ENCODE results near the gene CYP39A1.

CYP39A1 gene

DNA sequence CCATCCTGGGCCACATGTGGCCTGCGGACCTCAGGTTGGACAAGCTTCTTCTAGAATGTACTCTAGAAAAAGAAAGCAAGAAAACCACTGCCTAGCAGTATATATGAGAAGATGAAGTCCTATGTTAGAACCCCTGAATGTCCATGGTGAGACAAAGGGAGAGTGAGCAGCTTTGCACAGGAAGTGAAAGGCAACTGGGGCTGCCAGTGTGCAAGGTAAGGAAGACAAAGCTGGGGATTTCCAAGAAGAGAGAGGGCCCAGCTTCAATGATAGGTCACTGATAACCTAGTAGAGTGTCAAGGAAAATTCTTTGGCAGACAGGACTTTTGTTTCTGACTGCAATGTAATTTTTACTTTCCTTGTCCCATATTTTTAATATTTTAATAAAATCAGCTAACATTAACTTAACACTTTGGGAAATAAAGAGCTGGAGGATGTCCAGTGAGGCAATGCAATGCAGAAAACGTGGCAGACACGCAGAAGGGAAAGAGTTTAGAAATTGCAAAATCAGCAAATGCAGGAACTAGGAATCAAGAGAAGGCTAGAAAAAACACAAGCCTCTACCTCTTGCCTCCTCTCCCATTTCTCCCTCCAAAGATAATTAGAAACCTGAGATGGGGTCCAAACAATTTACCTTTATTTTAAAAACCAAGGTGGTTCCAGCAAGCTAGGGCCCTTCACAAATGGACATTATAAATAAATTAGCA, 47.4 kb downstream of the CYP39A1 start:
- DNase-seq (ENCODE audit: low read depth, low spot score): no peak
- in situ Hi-C loops (cut with HindIII; ENCODE audit: low sequenced_read_pairs): no loop called here
- TF ChIP-seq, protein P1, sequence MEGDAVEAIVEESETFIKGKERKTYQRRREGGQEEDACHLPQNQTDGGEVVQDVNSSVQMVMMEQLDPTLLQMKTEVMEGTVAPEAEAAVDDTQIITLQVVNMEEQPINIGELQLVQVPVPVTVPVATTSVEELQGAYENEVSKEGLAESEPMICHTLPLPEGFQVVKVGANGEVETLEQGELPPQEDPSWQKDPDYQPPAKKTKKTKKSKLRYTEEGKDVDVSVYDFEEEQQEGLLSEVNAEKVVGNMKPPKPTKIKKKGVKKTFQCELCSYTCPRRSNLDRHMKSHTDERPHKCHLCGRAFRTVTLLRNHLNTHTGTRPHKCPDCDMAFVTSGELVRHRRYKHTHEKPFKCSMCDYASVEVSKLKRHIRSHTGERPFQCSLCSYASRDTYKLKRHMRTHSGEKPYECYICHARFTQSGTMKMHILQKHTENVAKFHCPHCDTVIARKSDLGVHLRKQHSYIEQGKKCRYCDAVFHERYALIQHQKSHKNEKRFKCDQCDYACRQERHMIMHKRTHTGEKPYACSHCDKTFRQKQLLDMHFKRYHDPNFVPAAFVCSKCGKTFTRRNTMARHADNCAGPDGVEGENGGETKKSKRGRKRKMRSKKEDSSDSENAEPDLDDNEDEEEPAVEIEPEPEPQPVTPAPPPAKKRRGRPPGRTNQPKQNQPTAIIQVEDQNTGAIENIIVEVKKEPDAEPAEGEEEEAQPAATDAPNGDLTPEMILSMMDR (IDR thresholded peaks at IDR 0.05; ENCODE audit: low read depth, low read length): no peak
- H3K4me3 ChIP-seq (ENCODE audit: low read depth, low read length): no peak overlapping the region

DNA sequence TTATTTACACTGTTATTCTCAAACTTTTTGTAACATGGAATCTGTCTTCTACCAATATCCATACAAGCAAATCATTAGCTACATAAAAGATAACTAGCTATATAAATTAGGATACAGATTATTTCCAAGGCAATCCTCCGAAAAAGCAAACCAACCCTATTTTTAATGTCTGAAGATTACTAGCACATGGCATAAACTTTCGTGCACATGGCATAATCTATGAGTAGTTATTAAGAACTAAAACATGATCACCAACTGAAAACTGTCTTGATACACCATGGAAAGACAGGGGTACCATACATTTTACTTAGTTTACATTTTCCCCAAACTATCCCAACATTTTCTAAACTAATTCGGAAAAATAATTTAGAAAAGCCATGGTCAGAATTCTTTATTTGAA, 54.4 kb downstream of the CYP39A1 start:
- in situ Hi-C loops (cut with HindIII; ENCODE audit: low sequenced_read_pairs): no loop called here
- TF ChIP-seq, protein P1 (IDR thresholded peaks at IDR 0.05; ENCODE audit: low read depth, low read length): no peak
- H3K4me3 ChIP-seq (ENCODE audit: low read depth, low read length): no peak overlapping the region
- no peak for DNase-seq (ENCODE audit: low read depth, low spot score)

DNA sequence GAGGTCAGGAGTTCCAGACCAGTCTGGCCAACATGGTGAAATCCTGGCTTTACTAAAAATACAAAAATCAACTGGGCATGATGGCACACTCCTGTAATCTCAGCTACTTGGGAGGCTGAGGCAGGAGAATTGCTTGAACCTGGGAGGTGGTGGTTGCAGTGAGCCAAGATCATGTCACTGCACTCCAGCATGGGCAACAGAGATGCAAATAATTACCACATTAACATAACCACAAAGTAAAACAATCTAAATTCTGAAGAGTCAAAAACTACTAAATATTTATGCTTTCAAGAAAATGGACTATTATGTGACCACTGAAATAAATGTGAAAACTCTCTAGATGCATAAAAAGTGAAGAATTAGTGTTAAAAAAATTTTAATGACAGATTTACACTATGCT, 59.9 kb downstream of the CYP39A1 start:
- TF ChIP-seq, protein P1 (IDR thresholded peaks at IDR 0.05; ENCODE audit: low read depth, low read length): no peak
- in situ Hi-C loops (cut with HindIII; ENCODE audit: low sequenced_read_pairs): no loop called here
- DNase-seq (ENCODE audit: low read depth, low spot score): no peak
- H3K4me3 ChIP-seq (ENCODE audit: low read depth, low read length): no peak overlapping the region

DNA sequence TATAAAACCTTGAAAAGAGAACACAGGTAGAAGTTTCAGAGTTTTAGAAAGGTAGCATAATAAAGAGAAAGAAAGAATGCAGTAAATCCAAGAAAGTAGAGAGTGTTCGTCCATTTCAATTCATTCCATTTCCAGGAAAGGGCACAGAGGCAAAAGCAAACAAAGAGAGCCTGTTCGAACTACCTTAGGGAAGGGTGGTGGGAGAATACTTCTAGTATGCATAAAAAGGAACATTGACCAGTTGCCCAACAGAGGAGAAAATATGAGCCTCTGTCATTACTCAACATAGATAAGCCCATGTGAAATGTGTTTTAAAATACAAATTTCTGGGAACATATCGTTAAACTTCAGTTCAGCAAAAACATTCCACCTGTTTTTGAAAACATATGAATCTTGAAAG, 60.6 kb downstream of the CYP39A1 start:
- DNase-seq (ENCODE audit: low read depth, low spot score): no peak
- in situ Hi-C loops (cut with HindIII; ENCODE audit: low sequenced_read_pairs): no loop called here
- TF ChIP-seq, protein P1 (IDR thresholded peaks at IDR 0.05; ENCODE audit: low read depth, low read length): no peak
- H3K4me3 ChIP-seq (ENCODE audit: low read depth, low read length): no peak overlapping the region

DNA sequence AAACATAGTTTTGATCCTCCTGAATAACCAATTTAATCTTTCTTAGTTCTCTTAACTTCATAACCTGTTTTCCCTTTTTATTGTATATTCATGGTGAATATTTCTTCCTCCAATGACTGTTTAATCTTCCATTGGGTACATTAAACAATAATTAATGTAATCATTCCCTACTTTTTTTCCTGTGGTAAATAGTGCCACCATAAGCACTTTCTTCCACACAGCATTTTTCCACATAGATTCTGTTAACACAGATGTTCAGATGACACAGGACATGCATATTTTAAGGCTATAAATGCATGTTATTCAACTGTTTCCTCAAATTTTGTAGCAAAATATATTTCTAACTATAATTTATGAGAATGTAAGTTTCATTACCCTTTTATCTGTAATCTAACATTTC, 61.9 kb downstream of the CYP39A1 start:
- in situ Hi-C loops (cut with HindIII; ENCODE audit: low sequenced_read_pairs): no loop called here
- no peak overlapping the region for H3K4me3 ChIP-seq (ENCODE audit: low read depth, low read length)
- no peak for DNase-seq (ENCODE audit: low read depth, low spot score)
- TF ChIP-seq, protein P1 (IDR thresholded peaks at IDR 0.05; ENCODE audit: low read depth, low read length): no peak

DNA sequence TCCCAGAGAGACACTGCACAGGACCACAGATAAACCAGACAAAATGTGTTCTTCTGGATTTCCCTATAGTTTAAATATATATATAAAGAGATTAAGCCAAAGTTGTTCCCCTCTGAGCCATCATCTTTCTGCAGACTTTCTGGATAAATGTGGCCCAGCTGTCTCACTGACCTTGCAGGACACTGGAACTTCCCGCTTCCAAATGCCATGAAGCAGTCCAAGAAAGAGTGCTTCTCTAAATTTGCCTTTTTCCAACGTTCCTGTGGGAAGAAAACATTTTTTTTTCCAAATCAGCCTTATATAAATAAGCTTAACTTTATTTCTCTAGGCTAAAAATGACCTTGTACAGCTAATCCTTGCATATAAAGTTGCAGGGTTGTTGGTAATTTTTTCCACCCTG, 65.7 kb downstream of the CYP39A1 start:
- H3K4me3 ChIP-seq (ENCODE audit: low read depth, low read length): no peak overlapping the region
- TF ChIP-seq, protein P1 (IDR thresholded peaks at IDR 0.05; ENCODE audit: low read depth, low read length): no peak
- in situ Hi-C loops (cut with HindIII; ENCODE audit: low sequenced_read_pairs): no loop called here
- no peak for DNase-seq (ENCODE audit: low read depth, low spot score)
